Astrocyte (in vitro differentiated cells and primary cell): ENCODE measurements around the gene PPP1R8.

Source experiments
- CTCF ChIP-seq: IDR thresholded peaks from 2 replicates; pipeline ENCODE4 v1.5.1; 2011; ENCODE audit warnings: low read depth, mild to moderate bottlenecking, inconsistent platforms, low read length, moderate library complexity; ENCODE audit not compliant: insufficient read depth
- EZH2 ChIP-seq: IDR thresholded peaks from 2 replicates; pipeline ENCODE4 v1.6.1; 2012; ENCODE audit warnings: mild to moderate bottlenecking, low read length, inconsistent platforms; ENCODE audit not compliant: insufficient read depth

GRCh38 chr1:27878787-27879335, 48.3 kb downstream of the PPP1R8 start:
- TF ChIP-seq CTCF, result no peak
- TF ChIP-seq EZH2, result no peak
